Measurements from ENCODE around the gene OR6C3.
"Not testable (repeated sequence)": the region's sequence is repeated elsewhere in the genome, so short reads cannot be mapped to it uniquely, and the experiment has no call there.

The OR6C3 gene

DNA sequence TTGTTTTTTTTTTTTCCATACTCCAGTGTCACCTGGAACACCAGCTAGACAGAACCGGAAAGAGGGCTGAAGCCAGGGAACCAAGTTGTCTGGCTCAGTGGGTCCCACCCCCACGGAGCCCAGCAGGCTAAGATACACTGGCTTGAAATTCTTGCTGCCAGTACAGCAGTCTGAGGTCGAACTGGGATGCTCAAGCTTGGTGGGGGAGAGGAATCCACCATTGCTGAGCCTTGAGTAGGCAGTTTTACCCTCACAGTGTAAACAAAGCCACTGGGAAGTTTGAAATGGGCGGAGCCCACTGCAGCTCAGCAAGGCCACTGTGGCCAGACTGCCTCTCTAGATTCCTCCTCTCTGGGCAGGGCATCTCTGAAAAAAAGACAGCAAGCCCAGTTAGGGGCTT is 24.8 kb downstream of the OR6C3 start:
- H3K36me3 ChIP-seq (ENCODE audit: control insufficient read depth in 1 of 2, insufficient read depth in 2 of 2, low read length in 2 of 2); H3K79me2 ChIP-seq (ENCODE audit: control insufficient read depth, insufficient read depth, low read length, poor library complexity); H2AK5ac ChIP-seq (ENCODE audit: low read length); H4K12ac ChIP-seq (ENCODE audit: low read depth, low read length); H3K4ac ChIP-seq (ENCODE audit: low read depth, low read length); H3K9me3 ChIP-seq (ENCODE audit: insufficient read depth, low read depth, low read length); H3K9ac ChIP-seq (ENCODE audit: low read length); H3K14ac ChIP-seq (ENCODE audit: low read length); H2BK12ac ChIP-seq (ENCODE audit: low read length); H3K27ac ChIP-seq (ENCODE audit: low read depth, low read length); H3K4me2 ChIP-seq (ENCODE audit: low read length); H3K18ac ChIP-seq (ENCODE audit: low read length); H3K23ac ChIP-seq (ENCODE audit: low read length); H2AFZ ChIP-seq (ENCODE audit: insufficient read depth, low read length, poor library complexity); H2BK120ac ChIP-seq (ENCODE audit: insufficient read depth, low read length, poor library complexity); H2BK5ac ChIP-seq (ENCODE audit: low read depth, low read length, poor library complexity); H4K91ac ChIP-seq (ENCODE audit: low read depth, low read length); DNase-seq; H4K8ac ChIP-seq (ENCODE audit: low read depth, low read length); H3K27me3 ChIP-seq (ENCODE audit: insufficient read depth, low read length); H3K4me3 ChIP-seq (ENCODE audit: low read depth, low read length); H3K79me1 ChIP-seq (ENCODE audit: low read length); H3K4me1 ChIP-seq (ENCODE audit: control insufficient read depth in 1 of 2, insufficient read depth in 2 of 2, low read length in 2 of 2): not testable (repeated sequence)
- no CpG with 5 or more reads among the region's 4 CpGs for WGBS (ENCODE audit: extremely low coverage, insufficient coverage, insufficient read length)

DNA sequence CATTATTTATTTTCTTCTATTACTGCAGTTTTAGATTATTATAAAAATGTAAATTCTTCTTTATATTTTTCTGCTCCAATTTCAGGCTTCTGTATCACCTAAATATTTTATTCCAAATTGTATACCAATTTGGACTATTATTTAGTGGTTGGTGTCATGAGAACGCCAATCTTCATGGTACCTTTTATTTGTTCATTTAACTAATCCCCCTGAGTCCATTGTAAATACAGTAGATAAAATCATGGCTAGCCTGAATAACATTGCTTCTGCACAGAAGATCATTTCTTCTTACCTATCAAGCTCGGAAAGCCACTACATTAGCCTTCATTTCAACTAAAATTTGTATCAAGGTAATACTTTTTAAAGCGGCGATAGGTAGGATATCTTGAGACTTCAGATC is 32.1 kb downstream of the OR6C3 start, which contains the start of gene OR6C75:
Gene OR6C75, plus strand, starts transcription at position 301 of the 400 bp plus-strand sequence. CDS start 2,136 bp downstream, outside the sequence.
- H2AK5ac ChIP-seq (ENCODE audit: low read length) = no peak within 1 kb of the TSS
- H3K4me3 ChIP-seq (ENCODE audit: low read depth, low read length) = no peak within 1 kb of the TSS
- H3K23ac ChIP-seq (ENCODE audit: low read length) = no peak within 1 kb of the TSS
- no peak within 1 kb of the TSS for H2BK120ac ChIP-seq (ENCODE audit: insufficient read depth, low read length, poor library complexity)
- no CpG with 5 or more reads among the region's 4 CpGs for WGBS (ENCODE audit: extremely low coverage, insufficient coverage, insufficient read length)
- H4K12ac ChIP-seq (ENCODE audit: low read depth, low read length) = no peak within 1 kb of the TSS
- H3K79me2 ChIP-seq (ENCODE audit: control insufficient read depth, insufficient read depth, low read length, poor library complexity) = no peaks in the 10 kb centered on the region
- H3K27ac ChIP-seq (ENCODE audit: low read depth, low read length) = no peak within 1 kb of the TSS
- no peak within 1 kb of the TSS for H3K18ac ChIP-seq (ENCODE audit: low read length)
- H3K79me1 ChIP-seq (ENCODE audit: low read length) = no peaks in the 10 kb centered on the region
- H3K4me1 ChIP-seq (ENCODE audit: control insufficient read depth in 1 of 2, insufficient read depth in 2 of 2, low read length in 2 of 2) = peaks cover 0 to 3% of the 10 kb centered on the region in 2 experiments
- H3K4ac ChIP-seq (ENCODE audit: low read depth, low read length) = no peak within 1 kb of the TSS
- H3K14ac ChIP-seq (ENCODE audit: low read length) = no peak within 1 kb of the TSS
- H3K36me3 ChIP-seq (ENCODE audit: control insufficient read depth in 1 of 2, insufficient read depth in 2 of 2, low read length in 2 of 2) = no peaks in the 10 kb centered on the region
- H2BK5ac ChIP-seq (ENCODE audit: low read depth, low read length, poor library complexity) = no peak within 1 kb of the TSS
- no peak within 1 kb of the TSS for H4K91ac ChIP-seq (ENCODE audit: low read depth, low read length)
- H3K4me2 ChIP-seq (ENCODE audit: low read length) = no peak within 1 kb of the TSS
- H2BK12ac ChIP-seq (ENCODE audit: low read length) = no peak within 1 kb of the TSS
- no peak within 1 kb of the TSS for H2AFZ ChIP-seq (ENCODE audit: insufficient read depth, low read length, poor library complexity)
- H3K27me3 ChIP-seq (ENCODE audit: insufficient read depth, low read length) = no peaks in the 10 kb centered on the region
- no peak for DNase-seq
- no peaks in the 10 kb centered on the region for H3K9me3 ChIP-seq (ENCODE audit: insufficient read depth, low read depth, low read length)
- no peak within 1 kb of the TSS for H4K8ac ChIP-seq (ENCODE audit: low read depth, low read length)
- H3K9ac ChIP-seq (ENCODE audit: low read length) = no peak within 1 kb of the TSS

DNA sequence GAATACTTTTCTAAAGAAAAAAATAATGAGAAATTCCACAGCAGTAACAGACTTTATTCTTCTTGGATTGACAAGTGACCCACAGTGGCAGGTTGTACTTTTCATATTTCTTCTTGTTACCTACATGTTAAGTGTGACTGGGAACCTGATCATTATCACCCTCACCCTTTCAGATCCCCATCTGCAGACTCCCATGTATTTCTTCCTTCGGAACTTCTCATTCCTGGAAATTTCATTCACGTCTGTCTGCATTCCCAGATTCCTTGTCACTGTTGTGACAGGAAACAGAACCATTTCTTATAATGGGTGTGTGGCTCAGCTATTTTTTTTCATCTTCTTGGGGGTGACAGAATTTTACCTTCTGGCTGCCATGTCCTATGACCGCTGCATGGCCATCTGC is 34.5 kb downstream of the OR6C3 start:
- H2BK12ac ChIP-seq (ENCODE audit: low read length) = no peak overlapping the region
- no peaks in the 10 kb centered on the region for H3K79me2 ChIP-seq (ENCODE audit: control insufficient read depth, insufficient read depth, low read length, poor library complexity)
- no peak overlapping the region for H3K4me3 ChIP-seq (ENCODE audit: low read depth, low read length)
- no peaks in the 10 kb centered on the region for H3K79me1 ChIP-seq (ENCODE audit: low read length)
- H3K4me1 ChIP-seq (ENCODE audit: control insufficient read depth in 1 of 2, insufficient read depth in 2 of 2, low read length in 2 of 2) = peaks cover 0 to 3% of the 10 kb centered on the region in 2 experiments
- H3K4me2 ChIP-seq (ENCODE audit: low read length) = peak overlapping the region; percentile 19
- no peak overlapping the region for H4K8ac ChIP-seq (ENCODE audit: low read depth, low read length)
- WGBS (ENCODE audit: extremely low coverage, insufficient coverage, insufficient read length) = no CpG with 5 or more reads among the region's 3 CpGs
- H3K27me3 ChIP-seq (ENCODE audit: insufficient read depth, low read length) = no peaks in the 10 kb centered on the region
- H2BK120ac ChIP-seq (ENCODE audit: insufficient read depth, low read length, poor library complexity) = no peak overlapping the region
- H3K14ac ChIP-seq (ENCODE audit: low read length) = no peak overlapping the region
- DNase-seq = peak; percentile 71 to 90
- no peak overlapping the region for H3K18ac ChIP-seq (ENCODE audit: low read length)
- no peak overlapping the region for H3K23ac ChIP-seq (ENCODE audit: low read length)
- no peak overlapping the region for H2AK5ac ChIP-seq (ENCODE audit: low read length)
- H4K12ac ChIP-seq (ENCODE audit: low read depth, low read length) = no peak overlapping the region
- H3K27ac ChIP-seq (ENCODE audit: low read depth, low read length) = no peak overlapping the region
- no peak overlapping the region for H4K91ac ChIP-seq (ENCODE audit: low read depth, low read length)
- H3K9ac ChIP-seq (ENCODE audit: low read length) = no peak overlapping the region
- H2AFZ ChIP-seq (ENCODE audit: insufficient read depth, low read length, poor library complexity) = no peak overlapping the region
- H3K36me3 ChIP-seq (ENCODE audit: control insufficient read depth in 1 of 2, insufficient read depth in 2 of 2, low read length in 2 of 2) = no peaks in the 10 kb centered on the region
- H3K4ac ChIP-seq (ENCODE audit: low read depth, low read length) = no peak overlapping the region
- H2BK5ac ChIP-seq (ENCODE audit: low read depth, low read length, poor library complexity) = no peak overlapping the region
- H3K9me3 ChIP-seq (ENCODE audit: insufficient read depth, low read depth, low read length) = no peaks in the 10 kb centered on the region

DNA sequence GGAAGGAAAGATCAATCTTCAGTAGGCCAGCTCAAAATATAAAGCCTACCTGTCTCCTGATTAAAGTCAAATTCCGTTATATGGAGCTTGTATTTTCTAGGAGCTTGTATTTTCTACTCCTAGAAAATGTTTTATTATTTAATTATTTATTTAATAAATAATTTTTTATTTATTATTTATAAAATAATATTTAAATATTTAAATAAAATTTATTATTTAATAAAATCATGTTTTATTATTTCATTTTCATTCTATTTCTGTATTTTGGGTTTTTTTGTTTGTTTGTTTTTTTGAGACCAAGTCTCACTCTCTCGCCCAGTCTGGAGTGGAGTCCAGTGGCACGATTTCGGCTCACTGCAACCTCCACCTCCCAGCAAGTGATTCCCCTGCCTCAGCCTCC is 42.0 kb downstream of the OR6C3 start:
- no peak overlapping the region for H3K18ac ChIP-seq (ENCODE audit: low read length)
- no peak overlapping the region for H2AFZ ChIP-seq (ENCODE audit: insufficient read depth, low read length, poor library complexity)
- no peak overlapping the region for H4K12ac ChIP-seq (ENCODE audit: low read depth, low read length)
- H3K4me2 ChIP-seq (ENCODE audit: low read length) = no peak overlapping the region
- no peaks in the 10 kb centered on the region for H3K27me3 ChIP-seq (ENCODE audit: insufficient read depth, low read length)
- WGBS (ENCODE audit: extremely low coverage, insufficient coverage, insufficient read length) = no CpG with 5 or more reads among the region's 4 CpGs
- no peak overlapping the region for H3K23ac ChIP-seq (ENCODE audit: low read length)
- no peak overlapping the region for H3K4ac ChIP-seq (ENCODE audit: low read depth, low read length)
- no peak overlapping the region for H3K4me3 ChIP-seq (ENCODE audit: low read depth, low read length)
- no peak overlapping the region for H3K27ac ChIP-seq (ENCODE audit: low read depth, low read length)
- H2BK5ac ChIP-seq (ENCODE audit: low read depth, low read length, poor library complexity) = no peak overlapping the region
- no peak overlapping the region for H2BK12ac ChIP-seq (ENCODE audit: low read length)
- no peak overlapping the region for H2BK120ac ChIP-seq (ENCODE audit: insufficient read depth, low read length, poor library complexity)
- H4K91ac ChIP-seq (ENCODE audit: low read depth, low read length) = no peak overlapping the region
- no peak for DNase-seq
- no peak overlapping the region for H2AK5ac ChIP-seq (ENCODE audit: low read length)
- H3K4me1 ChIP-seq (ENCODE audit: control insufficient read depth in 1 of 2, insufficient read depth in 2 of 2, low read length in 2 of 2) = no peaks in the 10 kb centered on the region
- no peaks in the 10 kb centered on the region for H3K9me3 ChIP-seq (ENCODE audit: insufficient read depth, low read depth, low read length)
- H3K36me3 ChIP-seq (ENCODE audit: control insufficient read depth in 1 of 2, insufficient read depth in 2 of 2, low read length in 2 of 2) = no peaks in the 10 kb centered on the region
- H4K8ac ChIP-seq (ENCODE audit: low read depth, low read length) = no peak overlapping the region
- no peak overlapping the region for H3K14ac ChIP-seq (ENCODE audit: low read length)
- H3K79me1 ChIP-seq (ENCODE audit: low read length) = no peaks in the 10 kb centered on the region
- no peaks in the 10 kb centered on the region for H3K79me2 ChIP-seq (ENCODE audit: control insufficient read depth, insufficient read depth, low read length, poor library complexity)
- H3K9ac ChIP-seq (ENCODE audit: low read length) = no peak overlapping the region
